Activated CD8-positive, alpha-beta T cell treated with anti-CD3 and anti-CD28 coated beads for 36 hours (primary cell): ENCODE measurements around the gene SNX20. TPM values are rescaled to one million over a fixed set of nuclear protein-coding genes. Genes with fewer than 3 reads are reported as not detected.

Source experiments
- ATAC-seq: fragments of 200-7000 bp; cut with Tn5 transposase; one replicate; pipeline ENCODE4 v1.10.0; 2021; ENCODE audit warnings: mild to moderate bottlenecking, moderate library complexity
- CTCF ChIA-PET: fragments of 350-600 bp; sonication (Branson Sonifier 250); formaldehyde crosslinking; loops from one replicate; lab custom pipeline; 2021; ENCODE audit warnings: antibody characterized with exemption; lab: Charles Lee
- POLR2A ChIA-PET: fragments of 350-600 bp; sonication (Branson Sonifier 250); formaldehyde crosslinking; loops from one replicate; lab custom pipeline; 2021; ENCODE audit warnings: antibody characterized with exemption; lab: Charles Lee
- DNase-seq: peaks from one replicate; pipeline ENCODE4 v3.0.0-alpha.2; 2020
- H3K27ac Mint-ChIP-seq: one replicate; pipeline ENCODE4 v1.8.0; 2021; ENCODE audit warnings: mild to moderate bottlenecking, mixed read lengths
- H3K27me3 Mint-ChIP-seq: one replicate; pipeline ENCODE4 v1.8.0; 2021; ENCODE audit warnings: mixed read lengths
- H3K36me3 Mint-ChIP-seq: one replicate; pipeline ENCODE4 v1.8.0; 2021; ENCODE audit warnings: low read depth, mixed read lengths
- H3K4me1 Mint-ChIP-seq: one replicate; pipeline ENCODE4 v1.8.0; 2021; ENCODE audit warnings: low read depth, mixed read lengths
- H3K4me3 Mint-ChIP-seq: one replicate; pipeline ENCODE4 v1.8.0; 2021; ENCODE audit warnings: mild to moderate bottlenecking, moderate library complexity, mixed read lengths
- H3K9me3 Mint-ChIP-seq: one replicate; pipeline ENCODE4 v1.8.0; 2021; ENCODE audit warnings: mixed read lengths
- CTCF ChIP-seq: fragments of 200-600 bp; IDR thresholded peaks from one replicate; pipeline ENCODE4 v1.8.0; 2022; ENCODE audit warnings: antibody characterized with exemption, mild to moderate bottlenecking
- intact Hi-C: fragments of 100-400 bp; cut with micrococcal nuclease; formaldehyde crosslinking; loops from one replicate; pipeline ENCODE4 v1.10.0; 2022
- total RNA-seq, 2 experiments: library from RNA; stranded (reverse); gene quantifications; one replicate each; pipeline ENCODE4 v1.2.3, GENCODE V29; 2021

SNX20 gene
- total RNA-seq, 2 experiments from 2014 or later, result 24.6 to 25.0 TPM

- Mint-ChIP-seq H3K9me3 (no peaks in the 10 kb centered on the region), H3K4me3 (no peak overlapping the region), H3K27ac (no peak overlapping the region), H3K27me3 (no peaks in the 10 kb centered on the region), H3K36me3 (no peaks in the 10 kb centered on the region), H3K4me1 (peaks cover 2% of the 10 kb centered on the region)
- DNase-seq (peak; percentile 60), ATAC-seq (peak; percentile 79)
- ChIA-PET CTCF (interaction anchor here (0.7 to 2.2 kb wide), 6 partner anchors 9 to 170 kb away, joined by 3 to 12 read pairs (median 3); no protein-coding TSS in a partner anchor), POLR2A (interaction anchor here (1.0 to 1.2 kb wide), 3 partner anchors 9 to 14 kb away, joined by 3 to 5 read pairs (median 4); no protein-coding TSS in a partner anchor)
- intact Hi-C loops, result no loop called here
- no peak for TF ChIP-seq CTCF
Measured at GRCh38 chr16:50635505-50636392, 45.4 kb downstream of the SNX20 start.

GRCh38 chr16:50634947-50635346, 46.2 kb downstream of the SNX20 start:
- no peaks in the 10 kb centered on the region for H3K9me3 Mint-ChIP-seq
- peaks cover 2% of the 10 kb centered on the region for H3K4me1 Mint-ChIP-seq
- POLR2A ChIA-PET, result interaction anchor here (1.1 to 1.2 kb wide), 2 partner anchors 9 to 10 kb away, joined by 4 to 5 read pairs; no protein-coding TSS in a partner anchor
- H3K27me3 Mint-ChIP-seq, result no peaks in the 10 kb centered on the region
- H3K4me3 Mint-ChIP-seq, result no peak overlapping the region
- intact Hi-C loops, result no loop called here
- CTCF ChIA-PET, result interaction anchor here (0.7 to 2.2 kb wide), 5 partner anchors 10 to 171 kb away, joined by 3 to 12 read pairs (median 3); no protein-coding TSS in a partner anchor
- no peak for TF ChIP-seq CTCF
- ATAC-seq, result no peak
- H3K36me3 Mint-ChIP-seq, result no peaks in the 10 kb centered on the region
- no peak for DNase-seq
- H3K27ac Mint-ChIP-seq, result no peak overlapping the region

GRCh38 chr16:50634090-50634489, 47.0 kb downstream of the SNX20 start:
- intact Hi-C loops, result no loop called here
- no peak for TF ChIP-seq CTCF
- H3K4me3 Mint-ChIP-seq, result no peak overlapping the region
- ATAC-seq, result no peak
- ChIA-PET CTCF (interaction anchor here (2.1 to 2.2 kb wide), 2 partner anchors 32 to 172 kb away, joined by 10 to 12 read pairs; no protein-coding TSS in a partner anchor), POLR2A (no interaction called here)
- peaks cover 2% of the 10 kb centered on the region for H3K4me1 Mint-ChIP-seq
- H3K9me3 Mint-ChIP-seq, result no peaks in the 10 kb centered on the region
- no peaks in the 10 kb centered on the region for H3K36me3 Mint-ChIP-seq
- no peak overlapping the region for H3K27ac Mint-ChIP-seq
- no peak for DNase-seq
- no peaks in the 10 kb centered on the region for H3K27me3 Mint-ChIP-seq

- Mint-ChIP-seq H3K27me3 (no peaks in the 10 kb centered on the region), H3K36me3 (no peaks in the 10 kb centered on the region), H3K4me1 (peaks cover 2% of the 10 kb centered on the region), H3K9me3 (no peaks in the 10 kb centered on the region), H3K4me3 (no peak overlapping the region), H3K27ac (no peak overlapping the region)
- ATAC-seq (no peak), DNase-seq (no peak)
- ChIA-PET CTCF (interaction anchor here (2.1 kb wide), 1 partner anchor 173 kb away, joined by 10 read pairs; no protein-coding TSS in a partner anchor), POLR2A (no interaction called here)
- intact Hi-C loops, result no loop called here
- no peak for TF ChIP-seq CTCF
Measured at GRCh38 chr16:50632927-50633800, 47.9 kb downstream of the SNX20 start.
